KG1 (cell line): ENCODE measurements around the gene SCIN.
"Not testable (repeated sequence)": the region's sequence is repeated elsewhere in the genome, so short reads cannot be mapped to it uniquely, and the experiment has no call there.

ENCODE experiments used
- DNase-seq: peaks from one replicate; lab custom pipeline; 2025; lab: John Stamatoyannopoulos, UW

The SCIN gene

GRCh38 chr7:12619461-12620069 lies 49.0 kb downstream of the SCIN start:
- no peak for DNase-seq

- no peak for DNase-seq
Measured at GRCh38 chr7:12620371-12620770, 49.9 kb downstream of the SCIN start.

GRCh38 chr7:12623223-12623622 lies 52.7 kb downstream of the SCIN start:
- no peak for DNase-seq

GRCh38 chr7:12623885-12624498 lies 53.5 kb downstream of the SCIN start:
- no peak for DNase-seq

GRCh38 chr7:12625836-12626235 lies 55.3 kb downstream of the SCIN start:
- DNase-seq: no peak

GRCh38 chr7:12629816-12630512 lies 59.4 kb downstream of the SCIN start:
- DNase-seq: no peak

- no peak for DNase-seq
Measured at GRCh38 chr7:12630513-12630819, 59.9 kb downstream of the SCIN start.

- no peak for DNase-seq
Measured at GRCh38 chr7:12633582-12633981, 63.1 kb downstream of the SCIN start.

- DNase-seq: no peak
Measured at GRCh38 chr7:12635830-12636229, 65.3 kb downstream of the SCIN start.

GRCh38 chr7:12637328-12637727 lies 66.8 kb downstream of the SCIN start:
- DNase-seq: no peak

GRCh38 chr7:12637819-12638592 lies 67.5 kb downstream of the SCIN start:
- no peak for DNase-seq

GRCh38 chr7:12638851-12639456 lies 68.4 kb downstream of the SCIN start:
- DNase-seq: peak; percentile 22

GRCh38 chr7:12640299-12641096 lies 70.0 kb downstream of the SCIN start:
- DNase-seq: no peak

GRCh38 chr7:12641196-12641595 lies 70.7 kb downstream of the SCIN start:
- no peak for DNase-seq

- DNase-seq: no peak
Measured at GRCh38 chr7:12642508-12642907, 72.0 kb downstream of the SCIN start.

- DNase-seq: no peak
Measured at GRCh38 chr7:12643001-12643643, 72.6 kb downstream of the SCIN start.

GRCh38 chr7:12643644-12644043 lies 73.1 kb downstream of the SCIN start:
- DNase-seq: no peak

- DNase-seq: not testable (repeated sequence)
Measured at GRCh38 chr7:12645212-12645611, 74.7 kb downstream of the SCIN start.

GRCh38 chr7:12646139-12646538 lies 75.6 kb downstream of the SCIN start:
- DNase-seq: no peak

- no peak for DNase-seq
Measured at GRCh38 chr7:12647364-12648219, 77.1 kb downstream of the SCIN start.
